ENCODE measurements around the gene BICC1.

BICC1 gene

GRCh38 chr10:58772758-58773157 is 260.1 kb downstream of the BICC1 start:
- in situ Hi-C loops (cut with HindIII; ENCODE audit: low sequenced_read_pairs), result no loop called here
- no peak for TF ChIP-seq CTCF (IDR thresholded peaks at IDR 0.05; ENCODE audit: low read depth, low read length)
- no peak for DNase-seq (ENCODE audit: low read depth, low spot score)
- no peak overlapping the region for H3K4me3 ChIP-seq (ENCODE audit: low read depth, low read length)

- no peak for TF ChIP-seq CTCF (IDR thresholded peaks at IDR 0.05; ENCODE audit: low read depth, low read length)
- no peak for DNase-seq (ENCODE audit: low read depth, low spot score)
Measured at GRCh38 chr10:58773341-58773740, 260.7 kb downstream of the BICC1 start.

GRCh38 chr10:58773944-58774343 is 261.3 kb downstream of the BICC1 start:
- no peak for DNase-seq (ENCODE audit: low read depth, low spot score)
- no peak overlapping the region for H3K4me3 ChIP-seq (ENCODE audit: low read depth, low read length)
- in situ Hi-C loops (cut with HindIII; ENCODE audit: low sequenced_read_pairs), result no loop called here
- TF ChIP-seq CTCF (IDR thresholded peaks at IDR 0.05; ENCODE audit: low read depth, low read length), result no peak

More at GRCh38 chr10:58773341-58773740, 260.7 kb downstream of the BICC1 start:
- no peak overlapping the region for H3K4me3 ChIP-seq (ENCODE audit: low read depth, low read length)
- in situ Hi-C loops (cut with HindIII; ENCODE audit: low sequenced_read_pairs), result no loop called here

- in situ Hi-C loops (cut with HindIII; ENCODE audit: low sequenced_read_pairs), result no loop called here
- DNase-seq (ENCODE audit: low read depth, low spot score), result peak; percentile 49
- no peak overlapping the region for H3K4me3 ChIP-seq (ENCODE audit: low read depth, low read length)
- TF ChIP-seq CTCF (IDR thresholded peaks at IDR 0.05; ENCODE audit: low read depth, low read length), result no peak
Measured at GRCh38 chr10:58775960-58776567, 263.4 kb downstream of the BICC1 start.

DNA sequence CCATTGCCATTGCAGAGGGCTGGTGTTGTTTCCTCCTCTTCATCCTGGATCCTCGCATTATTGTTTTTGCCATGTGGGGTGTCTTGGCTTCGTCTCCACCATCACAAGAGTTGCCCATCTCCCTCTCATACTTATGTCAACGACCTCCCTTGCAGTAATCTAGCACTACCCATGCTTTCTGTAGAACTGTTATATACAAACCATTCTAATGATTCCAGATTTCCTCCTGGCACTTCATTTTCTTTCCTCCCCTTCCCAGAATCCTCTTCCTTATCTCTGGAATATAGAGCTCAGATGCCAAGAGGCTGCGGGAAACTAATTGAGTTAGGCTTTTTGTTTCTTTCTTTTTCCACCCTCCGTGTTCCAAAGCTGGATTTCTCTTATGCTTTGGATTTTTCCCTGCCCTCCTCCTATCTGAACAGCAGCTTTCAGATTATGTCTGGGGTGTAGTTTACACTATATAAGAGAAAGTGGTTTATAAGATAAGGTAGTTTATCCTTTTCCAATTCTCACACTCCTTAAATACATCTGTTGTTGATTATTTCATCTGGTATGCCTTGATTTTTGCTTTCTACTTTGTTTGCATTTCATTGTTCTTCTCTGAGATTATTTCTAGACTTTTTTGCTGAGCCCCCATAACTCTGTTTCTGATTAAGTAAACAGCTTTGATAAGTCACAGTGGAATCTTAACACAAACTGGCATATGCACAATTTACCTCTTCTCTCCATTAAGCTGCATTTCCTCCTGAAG is 264.1 kb downstream of the BICC1 start:
- no peak for DNase-seq (ENCODE audit: low read depth, low spot score)
- H3K4me3 ChIP-seq (ENCODE audit: low read depth, low read length), result no peak overlapping the region
- in situ Hi-C loops (cut with HindIII; ENCODE audit: low sequenced_read_pairs), result no loop called here
- TF ChIP-seq CTCF (IDR thresholded peaks at IDR 0.05; ENCODE audit: low read depth, low read length), result no peak

GRCh38 chr10:58778966-58779365 is 266.3 kb downstream of the BICC1 start:
- no peak for DNase-seq (ENCODE audit: low read depth, low spot score)
- in situ Hi-C loops (cut with HindIII; ENCODE audit: low sequenced_read_pairs), result no loop called here

More at GRCh38 chr10:58778966-58779365, 266.3 kb downstream of the BICC1 start:
- H3K4me3 ChIP-seq (ENCODE audit: low read depth, low read length), result no peak overlapping the region
- no peak for TF ChIP-seq CTCF (IDR thresholded peaks at IDR 0.05; ENCODE audit: low read depth, low read length)

Data from astrocyte of the spinal cord (primary cell).